Adrenal gland (tissue), 12 donors: ENCODE results near the gene TBC1D7. TPM values are rescaled to one million over a fixed set of nuclear protein-coding genes. Genes with fewer than 3 reads are reported as not detected.

ENCODE experiments used
- DNase-seq, 7 donors: peaks; one replicate each; pipeline ENCODE4 v3.0.0-alpha.2; 2019 to 2020
- H3K27ac ChIP-seq, 5 donors: fragments of 200-600 bp; sonication (generic) in 4 of 5; 1 replicate in 3 of 5; 2 replicates in 2 of 5; pipeline versions ENCODE4 v1.5.1 to v1.8.0; 2016 to 2020; ENCODE audit warnings: mild to moderate bottlenecking in 1 of 5
- H3K27me3 ChIP-seq: fragments of 200-600 bp; 2 replicates; pipeline ENCODE4 v1.8.0; 2021
- H3K36me3 ChIP-seq, 2 donors: fragments of 200-600 bp; replicated peaks in 1 of 2; 1 replicate in 1 of 2; 2 replicates in 1 of 2; pipeline versions ENCODE4 v1.5.1 to v1.8.0; 2018 to 2022
- H3K4me1 ChIP-seq, 2 donors: fragments of 200-600 bp; replicated peaks in 1 of 2; 1 replicate in 1 of 2; 2 replicates in 1 of 2; pipeline versions ENCODE4 v1.5.1 to v1.8.0; 2018 to 2021
- H3K4me3 ChIP-seq, 4 donors: fragments of 200-600 bp; sonication (generic) in 3 of 4; one replicate each; pipeline ENCODE4 v1.5.1; 2016 to 2018
- H3K9me3 ChIP-seq, 3 donors: fragments of 200-600 bp; sonication (generic) in 1 of 3; replicated peaks in 1 of 3; 1 replicate in 2 of 3; 2 replicates in 1 of 3; pipeline versions ENCODE4 v1.5.1 to v1.8.0; 2016 to 2021
- POLR2A ChIP-seq, 2 donors: fragments of 450-650 bp; IDR thresholded peaks; one replicate each; pipeline ENCODE4 v1.6.1; 2017; ENCODE audit warnings: antibody characterized with exemption in 2 of 2, mild to moderate bottlenecking in 2 of 2, moderate library complexity in 1 of 2
- WGBS, 4 donors: extraction: QIAGEN DNeasy Blood & Tissue Kit in 2 of 4; methylation state at CpG; one replicate each; pipeline versions ENCODE4 v1.1.5 to v1.1.7; 2013 to 2017; 5-methylcytosine and 5-hydroxymethylcytosine counted together
- intact Hi-C, 2 donors: fragments of 100-400 bp; cut with DNase I; formaldehyde crosslinking; loops; one replicate each; pipeline versions ENCODE4 v1.14.1 to v1.15.0; 2022 to 2023
- polyA plus RNA-seq, 3 donors: library from polyadenylated mRNA; stranded (reverse); fragments of 200-250 nt in 2 of 3; fragments of 350-450 nt in 1 of 3; fragmentation: Illumina TruSeq in 1 of 3; extraction: RNeasy Lipid Tissue Mini Kit (QIAGEN cat#74804) in 1 of 3; gene quantifications; one replicate each; pipeline ENCODE4 v1.2.3, GENCODE V29; 2013 to 2014
- total RNA-seq, 9 donors: library from RNA; depleted of rRNA in 4 of 9; stranded (reverse); fragments of >200 nt in 4 of 9; fragments of 120-200 nt in 1 of 9; fragmentation: NEBNext Ultra II Directional in 1 of 9; extraction: Animal tissue kit (Norgen Biotek cat#: 25700) in 1 of 9; gene quantifications; one replicate each; pipeline versions ENCODE4 v1.1.0 to v1.2.4, GENCODE V29; 2013 to 2023
- TF ChIP-seq, protein P1 (sequence below), 6 experiments: fragments of 450-650 bp in 4 of 6; fragments of 200-600 bp in 2 of 6; sonication (generic) in 1 of 6; IDR thresholded peaks; 1 replicate in 5 of 6; 2 replicates in 1 of 6; pipeline versions ENCODE4 v1.5.1 to v1.8.0; 2016 to 2021; ENCODE audit warnings: antibody characterized with exemption in 6 of 6, mild to moderate bottlenecking in 2 of 6, moderate library complexity in 1 of 6
- donor health status: healthy with polysubstance abuse.
- donor health status: Bipolar disorder and iron deficiency.
- donor health status: DM: yes; HTN: yes; CAD: no.
- donor health status: DM: no; HTN: no; CAD: no.
- donor health status: DM: no; HTN: no; CAD: no.
- donor health status: DM: yes; HTN: yes; CAD: no.

TBC1D7 gene
- total and polyA plus RNA-seq, 12 donors = 8.0 to 23.0 (median 12.4) TPM

DNA sequence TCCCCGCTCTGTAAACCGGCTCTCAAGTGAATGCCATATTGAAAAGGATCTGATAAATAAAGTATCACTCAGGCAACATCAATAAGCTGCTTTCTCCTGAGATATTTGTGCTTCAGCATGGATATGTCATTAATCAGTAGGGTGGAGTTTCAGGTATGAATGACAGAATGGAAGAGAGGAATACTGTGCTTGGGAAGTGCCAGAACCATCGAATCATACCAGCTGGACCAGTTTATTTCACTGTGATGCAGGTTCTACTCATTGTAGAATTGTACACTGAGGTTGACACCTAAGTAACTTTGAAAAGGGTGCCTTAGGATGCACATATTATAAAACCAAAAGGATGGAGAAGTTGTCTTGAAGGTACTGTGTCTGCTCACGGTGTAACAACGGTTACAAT, 17.9 kb upstream of the TBC1D7 start:
- TF ChIP-seq, protein P1, sequence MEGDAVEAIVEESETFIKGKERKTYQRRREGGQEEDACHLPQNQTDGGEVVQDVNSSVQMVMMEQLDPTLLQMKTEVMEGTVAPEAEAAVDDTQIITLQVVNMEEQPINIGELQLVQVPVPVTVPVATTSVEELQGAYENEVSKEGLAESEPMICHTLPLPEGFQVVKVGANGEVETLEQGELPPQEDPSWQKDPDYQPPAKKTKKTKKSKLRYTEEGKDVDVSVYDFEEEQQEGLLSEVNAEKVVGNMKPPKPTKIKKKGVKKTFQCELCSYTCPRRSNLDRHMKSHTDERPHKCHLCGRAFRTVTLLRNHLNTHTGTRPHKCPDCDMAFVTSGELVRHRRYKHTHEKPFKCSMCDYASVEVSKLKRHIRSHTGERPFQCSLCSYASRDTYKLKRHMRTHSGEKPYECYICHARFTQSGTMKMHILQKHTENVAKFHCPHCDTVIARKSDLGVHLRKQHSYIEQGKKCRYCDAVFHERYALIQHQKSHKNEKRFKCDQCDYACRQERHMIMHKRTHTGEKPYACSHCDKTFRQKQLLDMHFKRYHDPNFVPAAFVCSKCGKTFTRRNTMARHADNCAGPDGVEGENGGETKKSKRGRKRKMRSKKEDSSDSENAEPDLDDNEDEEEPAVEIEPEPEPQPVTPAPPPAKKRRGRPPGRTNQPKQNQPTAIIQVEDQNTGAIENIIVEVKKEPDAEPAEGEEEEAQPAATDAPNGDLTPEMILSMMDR (IDR thresholded peaks at IDR 0.05) = no peak
- TF ChIP-seq POLR2A (IDR thresholded peaks at IDR 0.05) = no peak
- no peak overlapping the region for H3K4me3 ChIP-seq
- H3K4me1 ChIP-seq = no peaks in the 10 kb centered on the region
- intact Hi-C loops = no loop called here
- no peak overlapping the region for H3K27ac ChIP-seq
- no peaks in the 10 kb centered on the region for H3K27me3 ChIP-seq
- H3K36me3 ChIP-seq = no peaks in the 10 kb centered on the region
- WGBS, 4 donors = 81 to 86% (median 83%) methylated on average over 5 of the region's 5 CpGs
- DNase-seq = no peak
- H3K9me3 ChIP-seq = no peaks in the 10 kb centered on the region

DNA sequence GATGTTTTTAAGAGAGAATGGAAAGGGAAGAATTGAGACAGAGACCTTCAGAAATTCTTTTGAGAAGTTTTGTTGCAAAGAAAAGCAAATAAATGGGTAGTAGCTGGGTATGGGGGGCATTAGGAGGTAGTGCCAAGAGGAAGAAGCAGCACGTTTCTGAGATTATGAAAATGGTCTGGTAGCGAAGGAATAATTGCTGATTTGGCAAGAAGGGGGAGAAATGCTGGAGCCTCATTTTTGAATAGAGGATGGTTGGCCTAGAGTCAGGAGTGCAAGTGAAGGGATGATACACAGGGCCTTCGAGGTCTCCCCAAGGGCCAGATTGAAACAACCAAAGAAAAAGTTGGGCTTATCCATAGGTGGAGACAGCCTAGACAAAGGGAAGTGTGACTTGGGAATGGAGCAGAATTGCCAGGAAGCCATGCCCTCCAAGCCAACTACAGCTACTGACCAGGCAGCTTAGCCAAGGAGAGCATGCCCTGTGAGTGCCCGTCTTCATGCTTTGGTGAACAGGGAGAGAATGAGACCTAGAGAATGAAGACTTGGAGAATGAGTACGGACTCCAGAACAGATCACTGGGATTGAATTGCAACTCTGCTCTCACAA, 14.2 kb upstream of the TBC1D7 start:
- TF ChIP-seq POLR2A (IDR thresholded peaks at IDR 0.05) = no peak
- TF ChIP-seq, protein P1 (IDR thresholded peaks at IDR 0.05) = no peak
- no peaks in the 10 kb centered on the region for H3K27me3 ChIP-seq
- H3K36me3 ChIP-seq = no peaks in the 10 kb centered on the region
- intact Hi-C loops = no loop called here
- H3K27ac ChIP-seq = no peak overlapping the region
- H3K4me1 ChIP-seq = no peaks in the 10 kb centered on the region
- no peak overlapping the region for H3K4me3 ChIP-seq
- WGBS, 4 donors = 81 to 85% (median 84%) methylated on average over 5 of the region's 5 CpGs
- no peak for DNase-seq
- no peaks in the 10 kb centered on the region for H3K9me3 ChIP-seq

DNA sequence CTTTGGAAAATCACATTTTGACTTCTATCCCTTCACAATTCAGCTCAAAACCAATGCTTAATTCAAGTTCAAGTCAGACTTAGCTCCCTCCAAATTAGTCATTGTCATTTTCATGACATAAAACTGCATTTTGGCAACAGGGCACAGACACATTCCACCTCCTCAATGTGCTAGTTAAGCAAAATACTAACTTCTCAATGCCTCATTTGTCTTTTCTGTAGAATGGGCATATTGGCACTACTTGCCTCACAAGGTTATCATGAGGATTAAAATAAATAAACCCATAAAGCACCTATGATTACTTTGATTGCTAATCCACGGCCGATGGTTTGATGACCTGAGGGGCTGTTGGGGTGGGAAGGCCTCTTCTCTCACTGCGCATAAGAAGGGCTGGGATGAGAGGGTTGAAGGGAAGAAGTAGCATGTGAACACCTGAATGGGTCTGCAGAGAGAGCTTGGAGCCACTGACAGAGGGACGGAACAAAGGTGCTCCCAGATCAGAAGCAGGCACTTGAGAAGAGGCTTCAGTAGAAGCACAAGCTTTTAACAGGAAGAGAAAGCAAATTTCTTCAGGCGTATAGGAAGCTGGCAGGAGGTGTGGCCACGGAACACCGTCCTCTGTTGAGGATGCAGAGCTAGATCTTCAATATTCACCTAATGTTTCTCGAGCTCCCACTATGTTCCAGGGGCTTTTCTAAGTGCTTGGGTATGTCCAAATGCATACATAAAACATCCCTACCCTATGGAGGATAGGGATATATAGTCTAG, 11.7 kb upstream of the TBC1D7 start:
- intact Hi-C loops = loop anchor here (5.0 to 10.0 kb wide), 2 partner anchors 197 to 725 kb away; no protein-coding TSS in a partner anchor
- no peak for DNase-seq
- Histone ChIP-seq H3K27me3 (no peaks in the 10 kb centered on the region), H3K4me1 (no peaks in the 10 kb centered on the region), H3K27ac (no peak overlapping the region), H3K36me3 (no peaks in the 10 kb centered on the region), H3K9me3 (no peaks in the 10 kb centered on the region), H3K4me3 (no peak overlapping the region)
- TF ChIP-seq POLR2A (IDR thresholded peaks at IDR 0.05) = no peak
- TF ChIP-seq, protein P1 (IDR thresholded peaks at IDR 0.05) = no peak
- 73 to 74% (median 73%) methylated on average over 8 of the region's 8 CpGs for WGBS, 4 donors

DNA sequence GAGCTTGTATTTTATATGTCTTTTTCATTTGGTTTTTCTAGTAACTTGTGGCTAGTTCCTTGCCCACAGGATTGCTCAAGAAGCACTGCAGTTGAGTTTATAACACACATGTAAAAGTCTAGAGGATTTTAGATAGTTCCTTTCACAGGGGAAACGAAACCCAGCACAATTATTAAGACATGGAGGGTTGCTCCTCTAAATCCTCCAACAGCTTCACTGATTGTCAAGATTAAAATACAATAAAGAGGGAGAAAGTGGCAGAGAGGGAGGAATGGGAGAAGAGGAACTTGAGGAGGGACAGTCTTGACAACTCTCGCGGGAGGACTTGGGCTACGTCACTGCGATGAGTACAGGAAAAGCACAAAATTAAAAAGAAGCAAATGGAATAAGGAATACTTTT, 9.7 kb upstream of the TBC1D7 start:
- DNase-seq = no peak
- H3K4me1 ChIP-seq = no peaks in the 10 kb centered on the region
- intact Hi-C loops = loop anchor here (5.0 to 10.0 kb wide), 2 partner anchors 199 to 727 kb away; no protein-coding TSS in a partner anchor
- H3K9me3 ChIP-seq = no peaks in the 10 kb centered on the region
- no peak overlapping the region for H3K4me3 ChIP-seq
- no peaks in the 10 kb centered on the region for H3K36me3 ChIP-seq
- 73 to 94% (median 80%) methylated on average over 5 of the region's 5 CpGs for WGBS, 4 donors
- TF ChIP-seq POLR2A (IDR thresholded peaks at IDR 0.05) = no peak
- TF ChIP-seq, protein P1 (IDR thresholded peaks at IDR 0.05) = no peak
- H3K27ac ChIP-seq = no peak overlapping the region
- no peaks in the 10 kb centered on the region for H3K27me3 ChIP-seq
